ENCODE data around the gene USP6NL. TPM values are rescaled to one million over a fixed set of nuclear protein-coding genes. Genes with fewer than 3 reads are reported as not detected.

USP6NL gene
- total RNA-seq, 1 experiment from 2014 or later, result 13.0 TPM

DNA sequence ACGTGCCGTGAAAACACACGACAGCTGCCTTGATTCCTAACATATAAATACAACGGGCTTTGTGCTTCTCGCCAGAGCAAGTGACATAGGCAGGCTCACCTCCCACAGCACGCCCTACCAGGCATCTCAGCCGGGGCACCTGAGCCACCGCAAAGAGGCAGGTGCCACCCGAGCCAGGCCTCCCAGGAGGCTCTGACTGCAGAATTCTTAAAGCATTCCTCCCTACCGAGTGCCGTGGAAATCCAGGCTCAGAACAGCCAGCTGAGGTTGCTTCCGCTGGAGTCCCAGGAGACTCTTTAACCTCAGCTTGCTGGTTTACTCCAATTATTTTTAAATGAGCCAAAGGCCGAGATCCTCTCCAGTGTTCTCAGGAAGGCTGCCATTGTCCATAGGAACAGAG lies 206.5 kb downstream of the USP6NL start:
- intact Hi-C loops (cut with micrococcal nuclease), result no loop called here
- no peak overlapping the region for H2AFZ ChIP-seq (ENCODE audit: low read length)
- DNase-seq (no peak), ATAC-seq (no peak)
- no peaks in the 10 kb centered on the region for H3K9me3 ChIP-seq (ENCODE audit: low read length)
- no peak overlapping the region for H3K27ac ChIP-seq (ENCODE audit: low read length)
- no peaks in the 10 kb centered on the region for H4K20me1 ChIP-seq (ENCODE audit: low read length)
- TF ChIP-seq CTCF (conservative IDR thresholded peaks at IDR 0.05; ENCODE audit: low read depth, low read length) (no peak), EZH2 (IDR thresholded peaks at IDR 0.05; ENCODE audit: low read length, unreplicated experiment) (no peak)
- POLR2A ChIA-PET (ENCODE audit: unreplicated experiment), result no interaction called here
- no peaks in the 10 kb centered on the region for H3K79me2 ChIP-seq (ENCODE audit: low read length)
- H3K9ac ChIP-seq (ENCODE audit: low read length), result no peak overlapping the region
- CTCF ChIA-PET, result no interaction called here
- H3K9me2 ChIP-seq (replicated peaks; ENCODE audit: low read length), result no peaks in the 10 kb centered on the region
- no peak overlapping the region for H3K4me2 ChIP-seq (ENCODE audit: low read length)
- H3K4me3 ChIP-seq (ENCODE audit: low read length), result no peak overlapping the region
- H3K4me1 ChIP-seq (ENCODE audit: insufficient read depth, low read length), result no peaks in the 10 kb centered on the region
- H3K36me3 ChIP-seq (ENCODE audit: low read depth, low read length), result no peaks in the 10 kb centered on the region
- no TSS peak for BruUV-seq (replicated peaks)
- no peaks in the 10 kb centered on the region for H3F3A ChIP-seq (ENCODE audit: low read length, unreplicated experiment)
- H3K27me3 ChIP-seq (ENCODE audit: low read length), result peaks cover under 1% of the 10 kb centered on the region; the same call in 1 of the 2 replicates

Other genes with a start within 250 kb of the USP6NL start
- not detected in 2 replicates for gene ECHDC3, start 130.7 kb upstream of the USP6NL start, total RNA-seq (2014; rRNA removed)
- 52.5 and 66.0 TPM in 2 replicates for gene PROSER2, start 211.7 kb upstream of the USP6NL start, total RNA-seq (2014; rRNA removed)

All from PC-3 (cell line).